Ovary (tissue), 3 donors: ENCODE data around the gene ANGPTL2.

Experiments used
- CTCF ChIP-seq, 3 donors: fragments of 450-650 bp in 2 of 3; fragments of 200-600 bp in 1 of 3; IDR thresholded peaks; one replicate each; pipeline versions ENCODE4 v1.5.1 to v1.8.0; 2016 to 2022; ENCODE audit warnings: antibody characterized with exemption in 3 of 3, mild to moderate bottlenecking in 1 of 3
- EP300 ChIP-seq: sonication (generic); formaldehyde crosslinking; IDR thresholded peaks from one replicate; pipeline ENCODE4 v1.6.1; 2017; ENCODE audit warnings: antibody characterized with exemption
- POLR2A ChIP-seq: fragments of 450-650 bp; IDR thresholded peaks from one replicate; pipeline ENCODE4 v1.6.1; 2017; ENCODE audit warnings: antibody characterized with exemption, mild to moderate bottlenecking, moderate library complexity
- donor health status: DM: no; HTN: no; CAD: no.

- TF ChIP-seq POLR2A (no peak), CTCF (IDR thresholded peaks at IDR 0.05) (no peak), EP300 (no peak)
Measured at GRCh38 chr9:127124792-127125191, 2.4 kb upstream of the ANGPTL2 start.
